ES-I3 (cell line): ENCODE measurements around the gene CTSE.

Experiments used
- H3K36me3 ChIP-seq: 2 replicates; pipeline ENCODE4 v1.6.1; 2013; ENCODE audit warnings: mild to moderate bottlenecking, low read length, control low read depth, moderate library complexity; ENCODE audit not compliant: insufficient read depth
- H3K4me1 ChIP-seq: 2 replicates; pipeline ENCODE4 v1.6.1; 2013; ENCODE audit warnings: mild to moderate bottlenecking, control low read depth, low read length; ENCODE audit not compliant: insufficient read depth
- H3K9ac ChIP-seq: 2 replicates; pipeline ENCODE4 v1.6.1; 2013; ENCODE audit warnings: low read depth, mild to moderate bottlenecking, low read length, moderate library complexity
- H3K9me3 ChIP-seq: 2 replicates; pipeline ENCODE4 v1.6.1; 2013; ENCODE audit warnings: mild to moderate bottlenecking, low read length, moderate library complexity; ENCODE audit not compliant: control insufficient read depth, insufficient read depth

The CTSE gene

DNA sequence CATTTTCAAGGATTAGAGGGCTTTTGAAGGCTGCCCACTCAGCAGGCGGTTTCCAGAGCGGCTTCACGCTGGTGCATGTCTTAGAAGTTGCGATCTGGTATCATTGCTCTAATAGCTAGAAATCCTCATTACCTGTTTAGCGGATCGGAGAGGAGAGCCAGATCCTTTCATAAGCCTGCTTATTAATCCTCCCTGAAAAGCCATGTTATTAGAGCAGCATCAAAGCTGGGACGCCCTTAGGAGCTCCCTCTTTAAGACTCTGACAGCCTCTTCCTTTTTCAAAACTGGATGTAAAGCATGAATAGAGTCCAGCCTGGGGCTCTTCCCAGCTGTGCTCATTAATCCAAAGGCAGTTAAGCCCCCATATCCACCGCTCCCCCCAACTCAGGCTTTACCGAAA, 13.9 kb upstream of the CTSE start:
- Histone ChIP-seq H3K9me3 (no peaks in the 10 kb centered on the region), H3K4me1 (peaks cover 10% of the 10 kb centered on the region), H3K36me3 (no peaks in the 10 kb centered on the region), H3K9ac (no peak overlapping the region)

GRCh38 chr1:206036663-206037455, 13.2 kb upstream of the CTSE start:
- H3K36me3 ChIP-seq, result no peaks in the 10 kb centered on the region
- H3K9me3 ChIP-seq, result no peaks in the 10 kb centered on the region
- H3K4me1 ChIP-seq, result peaks cover 10% of the 10 kb centered on the region
- no peak overlapping the region for H3K9ac ChIP-seq

DNA sequence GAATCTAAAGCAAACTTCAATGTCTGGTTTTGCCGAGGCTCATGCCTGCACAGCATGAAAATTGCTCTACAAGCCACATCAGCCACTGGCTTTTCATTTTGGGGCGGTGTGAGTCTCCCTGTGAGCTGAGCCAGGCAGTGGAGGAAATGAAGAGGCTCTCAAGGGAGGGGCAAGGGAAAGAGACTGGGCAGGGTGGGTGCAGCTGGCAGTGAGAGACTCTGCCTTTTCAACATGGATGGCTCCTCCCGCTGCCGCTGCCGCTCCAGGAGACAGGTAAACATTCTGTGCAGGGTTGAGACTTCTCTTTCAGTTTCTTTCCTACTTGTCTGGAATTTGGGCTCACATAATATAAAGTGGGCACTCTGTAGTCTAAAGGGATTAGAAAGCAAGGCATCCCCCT, 11.3 kb upstream of the CTSE start:
- H3K9me3 ChIP-seq, result no peaks in the 10 kb centered on the region

GRCh38 chr1:206032380-206033140, 8.9 kb upstream of the CTSE start:
- Histone ChIP-seq H3K9ac (no peak overlapping the region), H3K36me3 (no peaks in the 10 kb centered on the region), H3K9me3 (no peaks in the 10 kb centered on the region), H3K4me1 (0 out of 2 replicates have a peak, but pooled peaks cover 3% of the 10 kb centered on the region)

More for the DNA sequence above, 11.3 kb upstream of the CTSE start:
- Histone ChIP-seq H3K9ac (no peak overlapping the region), H3K36me3 (no peaks in the 10 kb centered on the region), H3K4me1 (peaks cover 13% of the 10 kb centered on the region)

DNA sequence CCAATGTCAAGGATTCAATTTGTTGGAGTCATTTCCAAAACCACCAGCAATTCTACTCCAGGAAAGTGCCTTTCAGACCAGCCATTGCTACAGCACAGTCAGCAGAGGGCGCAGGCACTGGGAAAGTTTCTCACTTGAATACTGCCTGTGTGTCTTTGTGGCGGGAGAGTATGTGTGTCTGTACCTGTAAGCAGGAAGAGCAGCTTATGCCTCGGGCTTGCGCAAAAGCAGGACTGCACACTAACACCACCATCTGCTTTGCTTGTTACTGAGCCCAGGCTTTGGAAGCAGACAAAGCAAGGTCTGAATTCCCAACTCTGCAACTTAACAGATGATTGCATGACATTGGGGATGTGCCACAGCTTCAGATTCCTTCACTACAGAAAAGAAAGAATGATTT, 7.0 kb upstream of the CTSE start:
- Histone ChIP-seq H3K4me1 (0 out of 2 replicates have a peak, but pooled peaks cover 3% of the 10 kb centered on the region), H3K9me3 (no peaks in the 10 kb centered on the region), H3K36me3 (no peaks in the 10 kb centered on the region), H3K9ac (no peak overlapping the region)

- Histone ChIP-seq H3K4me1 (0 out of 2 replicates have a peak, but pooled peaks cover 3% of the 10 kb centered on the region), H3K9me3 (no peaks in the 10 kb centered on the region), H3K36me3 (no peaks in the 10 kb centered on the region), H3K9ac (no peak overlapping the region)
Observed at GRCh38 chr1:206030191-206030590, 6.5 kb upstream of the CTSE start.

GRCh38 chr1:206029484-206029883, 5.8 kb upstream of the CTSE start:
- Histone ChIP-seq H3K36me3 (no peaks in the 10 kb centered on the region), H3K9ac (no peak overlapping the region), H3K9me3 (no peaks in the 10 kb centered on the region), H3K4me1 (0 out of 2 replicates have a peak, but pooled peaks cover 3% of the 10 kb centered on the region)

- Histone ChIP-seq H3K9ac (no peak overlapping the region), H3K9me3 (no peaks in the 10 kb centered on the region), H3K36me3 (no peaks in the 10 kb centered on the region), H3K4me1 (no peaks in the 10 kb centered on the region)
Observed at GRCh38 chr1:206025283-206025820, 1.7 kb upstream of the CTSE start.

DNA sequence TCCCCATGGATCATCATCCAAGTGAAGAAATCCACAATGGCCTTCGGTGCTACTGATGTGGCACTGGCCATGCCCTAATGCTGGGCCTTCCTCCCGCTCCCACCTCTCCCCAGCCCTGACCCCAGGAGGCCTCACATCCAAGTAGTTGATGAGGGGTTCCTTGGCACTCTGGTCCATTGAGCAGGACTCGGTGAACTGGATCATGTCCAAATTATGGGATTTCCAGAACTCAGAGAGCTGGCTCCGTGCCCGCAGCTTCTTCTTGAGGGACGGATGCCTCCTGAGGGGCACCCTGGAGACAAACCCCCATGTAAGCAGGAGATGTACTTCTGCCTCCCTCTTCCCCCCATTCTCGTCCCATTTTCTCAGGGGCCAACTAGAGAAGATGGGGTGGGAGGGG, 929 bp downstream of the CTSE start:
- Histone ChIP-seq H3K9me3 (no peaks in the 10 kb centered on the region), H3K36me3 (no peaks in the 10 kb centered on the region), H3K4me1 (no peaks in the 10 kb centered on the region), H3K9ac (no peak overlapping the region)

DNA sequence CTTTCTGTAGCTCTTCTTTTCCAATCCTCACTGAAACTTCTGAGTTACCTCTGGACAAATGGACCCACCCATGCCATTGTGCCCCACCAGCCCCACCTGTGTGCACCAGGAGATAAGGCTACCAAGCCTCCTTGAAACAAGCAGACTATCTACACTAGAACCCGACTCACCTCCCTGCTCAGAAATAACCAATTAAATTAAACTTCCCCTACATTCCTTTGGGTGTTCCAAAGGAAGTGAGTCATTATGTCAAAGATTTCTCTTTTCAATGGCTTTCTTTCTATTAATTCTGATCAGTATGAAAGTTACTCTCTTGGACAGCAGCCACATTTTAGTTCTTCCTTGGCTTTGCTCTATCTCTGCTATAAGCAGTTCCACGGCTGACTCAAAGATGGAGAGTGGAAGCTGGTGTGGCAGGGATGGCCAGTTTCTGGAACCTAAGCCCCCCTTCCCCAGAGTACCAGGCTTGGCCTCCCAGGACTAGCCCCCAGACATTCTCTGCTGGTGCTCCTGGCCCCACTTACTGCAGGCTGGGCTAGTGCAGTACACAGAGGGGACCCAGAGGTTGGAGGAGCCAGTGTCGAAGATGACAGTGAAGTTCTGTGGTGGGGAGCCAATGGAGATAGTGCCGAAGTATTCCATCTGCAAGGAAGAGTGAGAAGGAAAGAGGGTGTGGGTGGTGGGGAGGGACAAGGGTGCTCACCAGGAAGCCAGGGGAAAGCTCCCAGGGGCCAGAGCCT, 1.9 kb downstream of the CTSE start:
- H3K36me3 ChIP-seq, result no peaks in the 10 kb centered on the region

DNA sequence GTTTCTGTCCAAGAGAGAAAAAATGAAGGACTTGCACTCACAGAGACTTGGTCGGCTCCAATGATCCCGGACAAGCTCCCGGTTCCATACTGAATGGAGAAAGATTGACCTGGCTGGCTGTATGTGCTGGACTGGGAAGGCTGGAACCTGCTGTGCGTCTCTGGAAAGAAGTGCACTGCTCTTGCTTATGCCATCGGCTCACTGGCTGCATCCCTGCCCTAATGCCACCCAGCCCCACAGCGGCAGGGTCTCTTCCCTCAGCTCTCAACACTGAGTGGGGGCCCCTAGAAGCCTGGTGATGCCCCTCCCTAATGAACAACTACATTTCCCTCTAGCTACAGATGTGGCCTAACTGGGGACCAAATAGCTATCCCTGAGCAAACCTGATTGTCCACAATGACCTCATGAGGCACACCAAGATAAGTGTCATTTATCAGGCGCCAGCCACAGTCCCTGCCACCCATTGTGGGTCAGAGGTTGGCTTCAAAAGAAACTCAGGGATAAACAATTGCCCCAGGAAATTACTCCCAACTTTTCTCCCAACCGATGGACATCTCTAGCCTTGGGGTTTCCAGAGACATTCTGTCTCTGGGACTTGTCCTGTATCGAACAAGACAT, 2.6 kb downstream of the CTSE start:
- Histone ChIP-seq H3K9ac (no peak overlapping the region), H3K4me1 (no peaks in the 10 kb centered on the region), H3K9me3 (no peaks in the 10 kb centered on the region), H3K36me3 (no peaks in the 10 kb centered on the region)

More for the DNA sequence above, 1.9 kb downstream of the CTSE start:
- no peaks in the 10 kb centered on the region for H3K4me1 ChIP-seq
- no peak overlapping the region for H3K9ac ChIP-seq
- H3K9me3 ChIP-seq, result no peaks in the 10 kb centered on the region

GRCh38 chr1:206020393-206021007, 3.2 kb downstream of the CTSE start:
- H3K4me1 ChIP-seq, result no peaks in the 10 kb centered on the region
- no peaks in the 10 kb centered on the region for H3K36me3 ChIP-seq
- H3K9ac ChIP-seq, result no peak overlapping the region
- no peaks in the 10 kb centered on the region for H3K9me3 ChIP-seq

- no peak overlapping the region for H3K9ac ChIP-seq
- H3K4me1 ChIP-seq, result peaks cover 8% of the 10 kb centered on the region
- H3K36me3 ChIP-seq, result no peaks in the 10 kb centered on the region
- H3K9me3 ChIP-seq, result no peaks in the 10 kb centered on the region
Observed at GRCh38 chr1:206015071-206015470, 8.6 kb downstream of the CTSE start.
